ENCODE results near the gene SLC25A25.
"Not testable (repeated sequence)": the region's sequence is repeated elsewhere in the genome, so short reads cannot be mapped to it uniquely, and the experiment has no call there.

The SLC25A25 gene

GRCh38 chr9:128051932-128052709 is 15.9 kb upstream of the SLC25A25 start:
- no peak for DNase-seq (ENCODE audit: low read depth in 2 of 2)

DNA sequence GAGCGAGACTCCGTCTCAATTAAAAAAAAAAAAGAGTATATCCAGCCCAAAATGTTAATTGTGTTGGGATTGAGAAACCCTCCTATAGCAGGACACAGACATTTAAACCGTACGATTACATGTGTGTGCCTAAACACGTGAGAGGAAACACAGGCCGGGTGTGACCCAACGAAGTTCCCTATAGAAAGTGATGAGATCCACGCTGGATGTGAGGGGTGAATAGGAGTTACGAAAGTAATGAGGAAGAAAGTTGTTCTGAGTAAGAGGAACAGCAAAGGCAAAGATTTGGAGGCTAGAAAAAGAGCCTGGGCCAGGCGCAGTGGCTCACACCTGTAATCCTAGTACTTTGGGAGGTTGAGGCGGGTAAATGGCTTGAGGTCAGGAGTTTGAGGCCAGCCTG is 14.5 kb upstream of the SLC25A25 start:
- no peak for DNase-seq (ENCODE audit: low read depth in 2 of 2)

DNA sequence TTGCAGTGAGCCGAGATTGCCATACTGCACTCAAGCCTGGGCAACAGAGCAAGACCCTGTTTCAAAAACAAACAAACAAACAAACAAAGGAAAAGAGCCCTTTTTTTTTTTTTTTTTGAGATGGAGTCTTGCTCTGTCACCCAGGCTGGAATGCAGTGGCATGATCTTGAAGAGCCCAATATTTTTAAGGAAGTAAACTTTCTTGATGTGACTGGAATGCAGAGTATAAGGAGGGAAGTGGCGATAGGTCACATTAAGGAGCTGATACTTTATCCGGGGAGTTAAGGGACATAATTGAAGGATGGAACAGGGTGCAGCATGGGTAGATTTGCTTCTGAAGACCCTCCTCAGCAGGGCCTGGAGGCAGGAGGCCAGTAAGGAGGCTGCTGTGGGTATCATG is 13.9 kb upstream of the SLC25A25 start:
- no peak for DNase-seq (ENCODE audit: low read depth in 2 of 2)

DNA sequence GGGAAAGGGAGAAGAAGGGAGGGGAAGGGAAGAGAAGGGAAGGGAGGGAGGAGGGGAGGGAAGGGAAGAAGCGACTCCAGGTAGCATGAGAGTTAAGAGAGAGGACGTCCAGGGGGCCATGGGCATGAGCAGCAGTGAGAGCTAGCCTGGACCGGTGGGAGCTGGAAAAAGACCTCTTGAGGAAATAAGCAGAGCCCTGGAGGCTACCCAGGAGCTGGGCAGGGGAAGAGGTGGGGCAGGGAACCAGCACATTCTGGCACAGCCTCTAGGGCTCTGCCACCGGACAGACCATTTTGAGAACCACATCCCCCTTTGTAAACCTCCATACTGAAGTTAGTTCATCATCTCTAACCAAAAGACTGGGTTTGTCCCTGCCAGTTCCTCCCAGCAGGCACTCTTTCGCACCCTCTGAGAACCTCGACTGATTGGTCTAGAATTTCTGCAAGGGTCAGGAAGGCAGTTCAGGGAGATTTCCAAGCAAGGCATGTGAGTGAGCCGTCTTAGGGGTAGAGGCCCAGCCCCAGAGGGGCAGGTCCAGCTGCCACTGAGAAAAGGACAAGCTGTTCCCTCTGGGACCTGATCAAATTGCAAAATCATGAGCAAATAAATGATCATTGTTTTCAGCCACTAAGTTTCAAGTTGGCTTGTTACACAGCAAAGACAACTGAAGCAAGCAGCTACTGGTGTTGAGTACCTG is 12.5 kb upstream of the SLC25A25 start:
- no peak for DNase-seq (ENCODE audit: low read depth in 2 of 2)

DNA sequence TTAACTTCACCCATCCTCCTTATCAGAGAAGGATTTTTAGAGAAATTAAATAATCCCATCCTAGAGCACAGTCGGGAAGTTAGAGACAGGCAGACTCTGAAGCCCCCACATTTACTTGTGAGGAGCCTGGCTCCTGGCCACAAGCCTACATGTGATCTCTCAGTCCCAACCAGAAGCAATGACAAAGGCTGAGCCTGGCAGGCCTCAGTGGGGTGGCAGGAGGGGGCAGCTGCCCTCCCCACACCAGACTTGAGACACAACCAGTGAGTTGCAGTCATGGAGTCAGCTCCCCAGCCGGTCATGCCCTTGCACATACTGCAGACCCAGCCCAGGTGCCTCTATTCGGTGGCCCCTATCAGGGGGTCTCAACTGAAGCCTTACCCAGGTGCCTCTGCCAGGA is 11.9 kb upstream of the SLC25A25 start:
- no peak for DNase-seq (ENCODE audit: low read depth in 2 of 2)

DNA sequence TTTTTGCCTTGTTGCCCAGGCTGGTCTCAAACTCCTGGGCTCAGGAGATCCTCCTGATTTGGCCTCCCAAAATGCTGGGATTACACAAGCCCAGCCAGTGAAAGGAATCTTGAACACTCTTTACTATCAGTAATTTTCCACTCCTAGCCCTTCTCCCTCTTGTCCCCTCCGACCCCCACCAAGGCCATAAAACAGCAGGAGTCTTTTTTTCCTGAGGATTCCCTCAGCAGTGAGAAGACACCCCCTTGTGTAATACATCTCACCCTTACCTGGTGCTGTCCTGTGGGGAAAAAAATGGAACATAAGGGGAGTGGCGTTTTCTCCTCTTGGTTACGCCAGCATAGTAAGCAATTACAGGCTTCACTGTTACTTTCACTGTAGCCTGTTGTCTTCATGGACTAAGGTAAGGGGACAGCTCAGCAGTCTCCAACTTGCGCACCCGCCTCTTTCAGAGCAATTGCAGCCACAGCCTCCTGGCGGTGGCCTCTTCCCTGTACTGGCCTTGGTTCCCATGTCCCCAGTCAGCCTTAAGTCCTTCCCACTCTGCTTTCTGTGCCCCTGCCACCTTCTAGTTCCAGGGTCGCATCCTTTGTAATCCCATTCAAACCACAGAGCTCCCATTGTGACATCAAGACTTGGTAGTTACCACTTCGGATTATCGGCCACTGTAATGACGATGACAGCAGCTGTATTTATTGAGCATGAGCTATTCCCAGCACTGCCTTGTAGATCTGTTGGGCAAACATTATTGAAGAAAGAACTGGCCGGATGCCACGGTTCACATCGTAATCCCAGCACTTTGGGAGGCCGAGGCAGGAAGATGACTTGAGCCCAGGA is 10.9 kb upstream of the SLC25A25 start:
- no peak for DNase-seq (ENCODE audit: low read depth in 2 of 2)

- no peak for DNase-seq (ENCODE audit: low read depth in 2 of 2)
Measured at GRCh38 chr9:128057724-128058409, 10.2 kb upstream of the SLC25A25 start.

DNA sequence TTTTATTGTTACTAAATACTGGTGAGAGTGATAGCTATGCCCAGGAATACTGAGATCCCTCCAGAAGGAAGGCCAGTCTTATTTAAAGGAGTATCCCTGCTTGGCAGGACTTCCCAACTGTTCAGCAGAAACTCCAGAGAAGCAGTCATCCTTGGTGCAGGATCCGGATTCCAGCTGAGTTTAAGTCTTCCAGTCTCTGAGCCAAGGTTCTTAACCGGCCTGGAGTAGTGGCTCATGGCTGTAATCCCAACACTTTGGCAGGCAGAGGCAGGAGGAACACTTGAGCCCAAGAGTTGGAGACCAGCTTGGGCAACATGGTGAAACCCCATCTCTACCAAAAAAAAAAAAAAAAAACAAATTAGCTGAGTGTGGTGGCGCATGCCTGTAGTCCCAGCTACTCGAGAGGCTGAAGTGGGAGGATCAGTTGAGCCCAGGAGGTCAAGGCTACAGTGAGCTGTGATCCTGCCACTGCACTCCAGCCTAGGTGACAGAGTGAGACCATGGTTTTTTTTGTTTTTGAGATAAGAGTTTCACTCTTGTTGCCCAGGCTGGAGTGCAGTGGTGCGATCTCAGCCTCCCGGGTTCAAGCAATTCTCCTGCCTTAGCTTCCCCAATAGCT is 8.6 kb upstream of the SLC25A25 start:
- DNase-seq (ENCODE audit: low read depth in 2 of 2), result no peak

DNA sequence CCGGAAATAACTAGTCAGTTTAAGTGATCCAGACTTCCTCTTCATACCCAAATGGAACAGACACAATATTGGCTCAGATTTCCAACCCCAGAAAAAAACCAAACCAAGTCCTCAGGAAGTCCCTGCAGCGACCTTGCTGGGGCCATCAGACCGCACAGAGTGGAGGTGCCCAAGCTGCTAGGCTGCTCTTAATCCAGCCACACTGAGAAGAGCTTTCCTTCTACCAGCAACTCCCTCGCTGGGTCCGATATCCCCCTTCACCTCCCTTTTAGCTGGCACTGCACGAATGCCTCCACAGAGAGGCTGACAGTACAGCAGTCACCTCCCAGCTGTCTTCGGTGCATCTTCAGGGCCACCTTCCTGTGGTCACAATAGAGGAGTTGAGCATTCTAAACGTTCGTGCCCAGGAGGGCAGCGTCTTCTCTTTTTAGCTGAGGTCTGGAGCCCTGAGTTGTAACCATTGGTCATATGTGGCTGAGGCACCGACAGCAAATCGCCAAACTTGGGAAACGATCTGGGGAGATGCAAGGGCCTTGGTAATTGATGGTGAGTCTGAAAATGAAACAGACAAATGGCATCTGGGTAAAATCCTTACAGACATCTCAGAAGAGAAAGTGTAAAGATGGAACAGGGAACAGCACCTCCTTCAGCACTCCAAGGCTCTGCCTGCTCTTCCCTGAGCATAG is 6.6 kb upstream of the SLC25A25 start:
- no peak for DNase-seq (ENCODE audit: low read depth in 2 of 2)

DNA sequence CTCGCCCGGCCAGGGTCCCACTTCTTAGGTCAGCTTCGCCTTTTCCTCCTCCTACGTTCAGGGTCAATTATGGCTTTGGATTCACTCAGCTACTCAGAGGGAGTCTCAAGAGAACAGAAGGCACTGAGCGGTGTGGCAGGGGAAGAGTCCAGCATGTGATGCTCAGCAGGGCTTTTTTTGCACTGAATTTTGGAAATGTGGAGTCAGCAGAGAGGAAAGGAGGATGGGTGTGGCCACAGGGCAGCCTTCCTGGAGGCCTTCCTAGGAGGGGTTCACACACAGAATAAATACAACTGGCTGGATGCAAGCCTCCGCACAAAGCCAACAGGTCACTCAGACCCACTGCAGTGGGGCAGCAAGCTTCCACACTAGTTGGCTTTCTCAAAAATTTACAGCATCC is 5.8 kb upstream of the SLC25A25 start:
- DNase-seq (ENCODE audit: low read depth in 2 of 2), result no peak

DNA sequence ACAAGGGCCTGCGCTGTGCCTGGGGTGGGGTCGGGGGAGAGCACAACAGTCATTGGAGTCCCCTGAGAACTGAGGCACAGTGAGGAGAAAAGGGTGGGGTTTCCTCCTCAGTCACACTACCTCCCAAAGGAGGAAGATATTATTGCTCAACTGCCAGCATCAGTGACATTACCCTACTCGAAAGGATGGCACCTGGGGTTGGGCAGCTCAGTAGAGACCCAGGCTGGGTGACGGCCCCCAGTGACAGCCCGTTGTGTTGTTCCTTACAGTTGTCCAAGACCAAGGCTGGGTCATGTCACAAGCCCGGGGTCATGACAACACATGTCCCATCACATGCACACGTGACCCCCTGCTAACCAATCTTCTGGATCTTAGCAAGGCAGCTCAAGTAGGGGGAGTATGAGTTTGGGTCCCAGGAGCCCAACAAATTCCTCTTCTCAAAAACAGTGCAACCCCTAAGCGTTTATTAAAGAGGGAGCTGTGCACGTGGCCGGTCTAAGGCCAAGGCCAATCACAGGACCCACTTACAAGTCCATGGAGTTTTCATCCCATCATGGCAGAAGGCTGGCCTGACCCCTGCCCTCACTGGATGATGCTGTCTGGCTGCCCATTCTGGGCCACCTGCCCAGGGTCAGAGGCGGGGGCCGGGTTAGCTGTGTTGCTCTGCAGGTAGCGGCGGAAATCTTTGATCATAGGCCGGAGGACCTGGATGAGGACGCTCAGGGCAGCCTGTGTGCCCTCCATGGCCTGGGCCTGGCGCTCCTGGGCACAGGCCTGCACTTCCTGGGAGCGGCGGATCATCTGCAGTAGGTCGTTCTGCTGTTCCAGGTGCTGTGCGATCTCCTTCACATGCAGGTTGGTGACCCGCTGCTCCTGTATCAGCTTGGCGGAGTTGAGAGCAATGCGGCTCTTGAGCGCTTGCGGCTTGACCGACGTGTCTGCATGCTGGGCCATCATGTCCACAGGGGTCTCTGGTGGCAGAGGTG is 4.9 kb upstream of the SLC25A25 start:
- DNase-seq (ENCODE audit: low read depth in 2 of 2), result no peak

GRCh38 chr9:128065907-128066712 is 1.9 kb upstream of the SLC25A25 start:
- no peak for DNase-seq (ENCODE audit: low read depth in 2 of 2)

GRCh38 chr9:128066713-128067644 is 1.1 kb upstream of the SLC25A25 start, which contains the start of gene NAIF1:
Gene NAIF1, minus strand, starts transcription at chr9:128067320. Its CDS starts 219 bp downstream, at chr9:128067101.
- peak; percentile 92 to 94 for DNase-seq (ENCODE audit: low read depth in 2 of 2)

DNA sequence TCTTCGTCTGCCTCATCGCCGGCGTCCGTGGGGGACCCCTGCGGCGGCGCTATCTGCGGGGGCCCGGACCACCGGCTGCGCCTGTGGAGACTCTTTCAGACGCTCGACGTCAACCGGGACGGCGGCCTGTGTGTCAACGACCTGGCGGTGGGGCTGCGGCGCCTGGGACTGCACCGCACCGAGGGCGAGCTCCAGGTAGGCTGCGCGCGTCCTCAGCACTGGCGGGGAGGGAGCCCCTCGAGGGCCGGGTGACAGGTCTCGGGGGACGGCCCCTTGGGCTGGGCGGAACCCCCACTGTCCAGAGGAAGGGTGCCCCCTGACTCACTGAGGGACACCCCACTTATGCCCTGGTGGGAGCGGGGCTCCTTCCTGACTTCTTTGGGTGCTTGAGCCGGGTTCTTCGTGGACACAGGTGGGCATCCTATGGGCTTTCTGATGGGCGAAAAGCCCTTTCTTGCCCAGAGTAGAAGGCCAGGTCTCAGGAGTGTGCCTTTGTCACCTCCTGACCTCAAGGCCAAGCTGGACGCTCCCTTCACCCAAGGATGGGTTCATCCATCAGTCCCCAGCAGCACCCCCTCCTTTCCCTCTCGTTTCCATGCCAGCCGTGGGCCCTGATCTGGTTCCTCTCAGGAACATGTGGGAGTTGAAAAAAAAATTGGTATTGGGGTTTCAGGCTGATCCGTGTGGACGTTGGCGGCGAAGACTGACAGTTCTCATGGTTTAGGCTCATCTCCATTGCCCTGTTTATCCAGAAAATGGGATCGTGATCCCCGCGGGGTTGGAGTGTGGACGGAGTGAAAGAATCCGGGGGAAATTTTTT is 564 bp downstream of the SLC25A25 start:
- DNase-seq (ENCODE audit: low read depth in 2 of 2), result peak; percentile 19 to 30

DNA sequence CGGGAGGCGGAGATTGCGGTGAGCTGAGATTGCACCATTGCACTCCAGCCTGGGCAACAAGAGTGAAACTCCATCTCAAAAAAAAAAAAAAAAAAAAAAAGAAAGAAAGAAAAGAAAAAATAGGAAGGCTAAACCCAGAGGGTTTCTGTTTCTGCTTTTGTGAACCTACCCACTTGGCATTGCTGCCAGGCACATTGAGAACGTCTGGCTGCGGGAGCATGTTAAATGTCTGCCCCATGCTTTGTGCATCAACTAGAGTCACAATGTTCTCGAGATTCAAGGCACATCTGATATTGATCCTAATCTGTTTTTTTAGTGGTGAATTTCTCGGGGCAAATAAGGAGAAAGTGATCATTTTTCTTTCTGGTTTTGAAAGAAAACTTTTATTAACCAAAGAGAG is 2.8 kb downstream of the SLC25A25 start:
- DNase-seq (ENCODE audit: low read depth in 2 of 2), result no peak

DNA sequence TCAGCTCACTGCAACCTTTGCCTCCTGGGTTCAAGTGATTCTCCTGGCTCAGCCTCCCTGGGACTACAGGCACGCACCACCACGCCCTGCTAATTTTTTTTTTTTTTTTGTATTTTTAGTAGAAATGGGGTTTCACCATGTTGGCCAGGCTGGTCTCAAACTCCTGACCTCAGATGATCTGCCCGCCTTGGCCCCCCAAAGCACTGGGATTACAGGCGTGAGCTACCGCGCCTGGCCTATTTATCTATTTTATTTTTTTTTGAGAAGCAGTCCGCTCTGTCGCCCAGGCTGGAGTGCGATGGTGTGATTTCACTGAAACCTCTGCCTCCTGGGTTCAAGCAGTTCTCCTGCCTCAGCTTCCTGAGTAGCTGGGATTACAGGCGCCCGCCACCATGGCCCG is 3.4 kb downstream of the SLC25A25 start:
- not testable (repeated sequence) for DNase-seq (ENCODE audit: low read depth in 2 of 2)
